NCI-H2196 (cell line): ENCODE measurements around the gene GRIK3.

Source experiments
- DNase-seq: peaks from one replicate; lab custom pipeline; 2025; ENCODE audit not compliant: unreplicated experiment; lab: John Stamatoyannopoulos, UW

Gene GRIK3

DNA sequence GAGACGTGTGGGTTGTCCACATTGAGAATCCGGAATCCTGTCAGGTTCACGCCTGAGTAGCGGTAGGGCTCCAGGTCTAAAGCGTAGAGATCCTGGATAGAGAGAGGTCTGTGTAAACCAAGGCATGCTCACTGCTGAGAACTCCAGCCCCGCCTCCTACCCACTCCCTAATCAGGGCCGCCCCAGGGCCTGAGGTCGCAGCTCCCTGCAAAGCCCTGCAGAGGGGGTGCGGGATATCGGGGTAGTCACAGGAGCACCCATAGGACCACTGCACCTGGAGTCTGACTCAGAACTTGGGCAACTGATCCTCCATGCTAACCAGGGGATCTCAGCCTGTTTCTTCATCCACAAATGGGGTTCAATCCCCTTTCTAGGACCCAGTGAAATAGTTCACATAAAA lies 174.4 kb downstream of the GRIK3 start:
- no peak for DNase-seq

DNA sequence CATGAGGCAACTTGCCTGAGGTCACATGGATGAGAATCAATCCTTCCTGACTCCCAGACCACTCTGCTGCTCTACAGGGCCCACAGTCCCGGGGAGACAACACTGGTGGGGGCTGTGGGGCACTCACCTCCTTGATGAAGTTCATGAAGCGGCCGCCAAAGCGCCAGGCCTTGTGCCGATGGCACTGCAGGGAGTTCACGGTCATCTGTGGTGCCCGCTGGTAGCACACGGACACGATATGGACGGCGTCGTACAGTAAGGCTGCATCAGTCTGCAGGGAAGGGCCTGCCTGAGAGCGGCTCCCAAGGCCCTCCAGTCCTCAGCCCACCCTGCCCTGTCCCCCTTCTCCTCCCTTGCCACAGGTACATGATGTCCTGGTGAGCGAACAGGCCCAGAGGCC lies 175.3 kb downstream of the GRIK3 start:
- no peak for DNase-seq

DNA sequence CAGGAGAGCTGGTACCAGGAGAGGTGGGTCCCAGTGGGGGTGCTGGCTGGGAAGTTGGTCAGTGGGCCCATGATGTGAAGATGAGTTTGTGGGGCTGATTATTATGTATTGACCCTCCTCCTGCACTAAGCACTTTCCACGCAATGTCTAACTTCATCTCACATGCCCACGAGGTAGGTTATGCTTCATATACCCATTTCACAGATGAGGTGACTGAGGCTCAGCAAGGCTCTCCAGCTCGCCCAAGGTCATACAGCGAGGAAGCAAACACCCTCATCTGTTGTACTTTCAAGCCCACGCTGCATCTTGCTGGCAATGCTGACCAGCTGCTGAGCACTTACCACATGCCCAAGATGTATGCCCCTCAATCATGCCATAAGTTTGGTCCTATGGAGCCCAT lies 175.8 kb downstream of the GRIK3 start:
- DNase-seq: no peak

DNA sequence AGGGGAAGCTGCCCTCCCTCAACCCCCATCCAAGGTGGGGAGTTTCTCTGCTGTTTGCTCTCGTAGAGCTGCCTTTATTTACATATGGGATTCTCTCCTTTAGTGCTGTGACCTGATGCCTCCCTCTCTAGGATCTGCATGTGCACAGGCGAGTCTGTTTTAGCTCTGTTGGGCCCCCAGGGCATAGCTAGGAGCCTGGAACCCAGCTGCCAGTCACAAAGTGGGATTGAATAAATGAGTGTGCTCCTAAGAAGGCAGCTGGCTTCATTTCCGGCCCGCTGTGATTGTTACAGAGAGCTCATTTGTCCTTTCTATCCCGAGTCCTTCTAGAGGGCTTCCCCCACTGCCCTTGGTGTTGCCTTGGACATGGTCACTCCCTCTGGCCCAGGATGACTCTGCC lies 176.6 kb downstream of the GRIK3 start:
- DNase-seq: no peak

DNA sequence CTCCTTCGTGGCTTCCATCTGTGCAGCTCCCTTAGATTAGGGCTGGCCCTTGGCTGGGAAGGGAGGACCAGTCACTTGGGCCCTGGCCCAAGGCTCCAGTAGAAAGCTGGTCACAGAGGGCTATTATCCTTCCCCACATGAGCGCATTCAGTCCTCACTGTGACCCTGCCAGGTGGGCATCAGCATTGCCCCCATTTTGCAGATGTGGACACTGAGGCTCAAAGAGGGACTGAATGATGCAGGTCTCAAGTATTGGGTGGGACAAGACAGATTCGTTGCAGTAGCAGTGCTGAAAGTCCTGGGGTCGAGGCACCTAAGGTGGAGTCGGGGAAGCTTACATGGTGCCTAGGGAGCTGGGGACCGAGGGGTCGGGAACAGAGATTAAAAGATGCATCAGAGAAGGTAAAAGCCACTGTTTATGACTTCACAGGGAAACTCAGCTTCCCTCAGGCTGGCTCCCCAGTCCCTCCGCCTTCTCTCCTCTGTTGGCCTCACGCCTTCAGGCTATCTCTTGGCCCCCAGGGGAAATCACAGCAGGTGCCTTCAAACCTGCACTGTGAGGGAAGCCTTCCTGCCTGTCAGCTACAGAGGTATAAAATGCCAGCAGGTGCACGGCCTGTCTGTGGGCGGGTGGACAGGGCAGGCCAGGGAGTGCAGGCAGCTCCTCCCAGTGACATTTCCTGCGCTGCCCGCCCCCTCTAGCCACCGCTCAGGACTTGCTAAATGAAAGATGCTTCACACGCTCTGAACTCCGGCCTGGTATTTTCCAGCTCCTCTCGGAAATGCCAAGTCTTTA lies 178.4 kb downstream of the GRIK3 start:
- DNase-seq: peak; percentile 69

DNA sequence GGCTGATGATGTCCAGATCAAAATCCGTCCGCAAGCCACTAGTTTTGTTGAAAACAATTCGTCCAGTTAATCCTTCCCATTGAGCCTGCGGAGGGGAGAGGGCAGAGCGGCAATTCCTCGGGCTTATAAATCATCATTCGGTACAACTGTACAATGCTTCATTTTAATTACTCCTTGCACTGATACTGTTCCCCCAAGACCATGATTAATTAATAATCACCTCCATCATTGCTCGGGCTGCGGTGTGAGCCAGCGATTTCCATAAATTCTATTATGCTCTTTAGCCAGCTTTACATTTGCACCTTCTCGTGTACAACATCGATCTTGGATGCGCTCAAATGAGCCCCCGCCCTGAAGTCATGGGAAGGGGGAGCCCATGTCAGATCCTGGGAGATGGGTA lies 180.7 kb downstream of the GRIK3 start:
- DNase-seq: no peak

DNA sequence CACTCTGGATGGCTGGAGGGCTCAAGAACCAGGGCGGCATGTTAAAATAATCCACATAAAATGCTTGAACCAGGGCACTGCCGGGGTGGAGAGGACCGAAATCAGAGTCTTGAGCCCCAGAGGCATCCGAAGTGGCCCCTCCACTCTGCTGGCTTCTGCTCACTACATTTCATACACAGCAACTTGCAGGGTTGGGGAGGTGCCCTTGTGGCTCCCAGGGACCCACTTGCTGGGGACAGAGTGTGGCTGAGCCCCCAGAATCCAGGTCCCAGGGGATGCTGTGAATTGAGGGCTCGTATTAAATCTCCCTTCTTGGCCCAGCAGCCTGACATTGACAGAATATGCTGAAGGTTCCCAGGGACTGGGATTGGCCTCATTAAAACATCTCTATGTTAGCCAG lies 181.7 kb downstream of the GRIK3 start:
- DNase-seq: no peak

DNA sequence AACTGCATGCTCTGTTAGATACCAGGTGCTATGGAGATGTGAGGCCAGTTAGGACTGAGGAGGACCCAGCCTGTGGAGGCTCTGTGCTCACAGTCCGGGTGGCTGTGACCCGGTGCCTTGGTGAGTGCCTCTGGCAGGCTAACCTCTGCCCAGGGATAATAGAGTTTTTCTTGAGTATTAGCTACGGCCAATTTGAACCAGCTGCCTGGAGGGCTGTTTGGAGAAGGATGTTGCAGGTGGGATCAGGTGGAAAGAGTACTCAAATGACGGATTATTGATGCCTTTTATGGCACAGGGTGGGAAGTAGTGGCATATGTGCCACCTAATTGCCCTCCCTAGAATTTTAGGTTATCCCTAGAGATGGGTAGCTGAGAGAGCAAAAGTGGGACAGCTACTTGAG lies 182.7 kb downstream of the GRIK3 start:
- DNase-seq: no peak

DNA sequence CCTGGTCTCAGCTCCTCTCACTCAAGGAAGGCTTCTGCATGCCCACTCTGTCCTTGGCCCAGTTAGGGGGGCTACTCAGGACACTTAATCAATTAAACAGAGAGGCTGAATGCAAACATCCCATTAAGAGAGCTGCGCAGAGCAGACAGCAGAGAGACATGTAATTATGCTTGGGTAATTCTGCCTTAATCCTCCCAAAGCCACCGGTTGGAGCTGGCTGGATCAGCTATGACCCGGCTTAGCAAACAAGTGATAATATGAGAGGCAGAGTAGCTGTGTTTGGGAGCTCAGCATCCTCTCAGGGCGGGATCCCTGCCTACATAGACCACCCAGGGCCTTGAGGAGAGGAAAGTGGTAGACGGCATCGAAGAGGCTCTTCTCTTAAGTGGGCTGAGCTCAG lies 183.2 kb downstream of the GRIK3 start:
- no peak for DNase-seq

DNA sequence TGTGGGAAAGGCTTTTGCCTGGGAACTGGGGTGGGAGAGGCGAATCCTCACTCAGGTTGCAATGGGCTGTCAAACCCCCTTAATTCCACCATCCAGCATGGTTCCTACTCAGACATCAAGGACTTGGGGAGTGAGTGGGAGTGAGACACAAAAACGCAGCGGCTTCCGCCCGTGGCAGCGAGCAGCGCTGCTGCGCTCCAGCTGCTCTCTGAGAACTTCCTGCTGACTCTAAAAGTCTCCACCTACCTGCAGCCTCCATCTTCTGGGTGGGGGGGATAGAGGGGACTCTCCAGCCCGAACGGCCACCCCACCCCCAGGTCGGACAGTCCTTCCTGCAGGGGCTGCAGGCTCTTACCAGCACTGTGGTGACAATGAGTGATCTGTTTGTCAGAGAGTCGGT lies 184.4 kb downstream of the GRIK3 start:
- DNase-seq: no peak

DNA sequence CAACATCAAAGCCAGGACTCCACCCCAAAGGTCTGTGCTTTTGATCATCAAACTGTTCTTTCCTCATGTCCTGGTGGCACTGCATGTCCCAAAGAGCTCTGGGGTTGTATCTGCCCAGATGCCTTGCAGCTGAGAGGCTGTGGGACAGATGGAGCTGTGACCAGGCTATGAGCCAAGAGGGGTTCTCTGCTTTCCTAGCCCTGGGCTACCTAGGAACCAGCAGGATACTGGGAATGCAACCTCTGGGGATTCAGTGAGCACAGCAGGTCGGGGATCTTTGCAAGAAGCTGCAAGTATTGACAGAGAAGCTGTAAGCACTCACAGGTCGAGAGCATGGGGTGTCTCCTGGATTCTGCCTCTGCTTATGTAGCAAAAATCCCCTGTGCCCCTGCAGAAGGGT lies 186.6 kb downstream of the GRIK3 start:
- no peak for DNase-seq

DNA sequence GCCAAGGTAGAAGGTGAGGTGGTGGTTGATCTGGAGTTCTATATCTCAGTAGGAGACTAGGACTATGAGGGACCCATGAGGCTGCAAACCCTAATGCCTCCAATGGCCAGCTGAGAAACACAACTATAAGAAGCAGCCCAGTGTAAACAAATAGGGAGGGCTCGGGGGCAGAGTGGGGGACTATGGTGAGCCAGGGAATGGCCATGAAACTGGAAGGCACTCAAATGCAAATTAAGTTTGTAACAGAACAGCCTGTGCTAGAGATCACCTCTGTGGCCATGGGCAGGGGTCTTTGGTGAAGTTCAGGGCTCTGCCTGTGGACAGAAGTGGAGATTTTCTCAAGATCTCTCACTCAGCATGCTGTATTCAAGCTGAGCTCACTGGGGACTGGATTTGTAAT lies 187.1 kb downstream of the GRIK3 start:
- DNase-seq: no peak

DNA sequence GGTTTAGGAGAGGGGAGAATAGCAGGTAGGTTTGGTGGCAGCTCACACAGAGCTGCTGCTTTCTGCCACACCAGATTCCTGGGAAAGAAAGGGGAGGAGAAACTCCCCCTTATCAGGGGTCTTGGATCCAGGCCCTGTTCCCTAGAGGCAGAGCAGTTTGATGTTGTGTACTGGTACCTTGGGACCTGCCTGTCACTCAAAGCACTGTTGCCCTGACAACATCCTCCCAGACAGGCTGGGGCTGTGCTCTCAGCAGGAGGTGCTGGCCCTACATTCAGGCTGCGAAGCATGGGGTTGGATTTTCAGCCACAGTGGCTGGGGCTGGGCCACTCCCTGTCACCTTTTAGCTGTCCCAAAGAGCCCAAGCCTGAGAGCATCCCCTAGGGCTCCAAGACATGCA lies 188.0 kb downstream of the GRIK3 start:
- DNase-seq: no peak

DNA sequence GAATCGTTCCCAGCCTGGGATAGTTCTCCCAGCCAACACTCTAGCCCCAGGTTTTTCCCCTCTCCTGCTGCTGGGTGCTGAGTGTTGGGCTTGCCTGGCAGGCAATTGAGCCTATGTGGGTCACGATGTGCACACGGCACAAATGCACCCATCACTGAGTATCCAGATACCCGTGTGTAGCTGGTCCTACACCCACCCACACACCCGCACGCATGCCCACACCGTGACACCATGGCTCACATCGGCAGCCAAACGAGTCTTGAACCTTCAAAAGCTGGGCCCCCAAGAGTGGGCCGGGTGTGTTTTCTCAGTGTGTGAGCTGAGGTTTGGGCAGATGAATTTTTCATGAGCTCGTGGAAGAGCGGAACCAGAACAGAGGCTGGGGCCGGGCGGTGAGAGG lies 188.5 kb downstream of the GRIK3 start:
- DNase-seq: no peak

DNA sequence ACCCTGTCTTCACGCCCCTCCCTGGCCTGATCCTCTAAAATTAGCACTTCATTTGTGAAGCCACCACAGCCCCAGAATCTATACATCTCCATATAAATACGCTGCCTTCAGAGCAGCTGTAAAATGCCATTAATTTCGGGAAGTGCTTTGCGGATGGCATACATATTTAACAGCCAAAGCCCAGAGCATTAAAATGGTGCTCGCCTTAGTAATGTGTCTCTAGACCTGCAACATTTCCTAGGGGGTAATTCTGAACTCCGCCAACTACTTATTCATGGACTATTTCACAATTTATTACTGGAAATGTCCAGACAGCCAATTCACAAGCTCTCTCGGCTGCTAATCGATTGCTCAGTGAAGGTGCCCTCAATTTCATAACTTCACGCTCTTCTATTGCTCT lies 189.4 kb downstream of the GRIK3 start:
- DNase-seq: no peak

DNA sequence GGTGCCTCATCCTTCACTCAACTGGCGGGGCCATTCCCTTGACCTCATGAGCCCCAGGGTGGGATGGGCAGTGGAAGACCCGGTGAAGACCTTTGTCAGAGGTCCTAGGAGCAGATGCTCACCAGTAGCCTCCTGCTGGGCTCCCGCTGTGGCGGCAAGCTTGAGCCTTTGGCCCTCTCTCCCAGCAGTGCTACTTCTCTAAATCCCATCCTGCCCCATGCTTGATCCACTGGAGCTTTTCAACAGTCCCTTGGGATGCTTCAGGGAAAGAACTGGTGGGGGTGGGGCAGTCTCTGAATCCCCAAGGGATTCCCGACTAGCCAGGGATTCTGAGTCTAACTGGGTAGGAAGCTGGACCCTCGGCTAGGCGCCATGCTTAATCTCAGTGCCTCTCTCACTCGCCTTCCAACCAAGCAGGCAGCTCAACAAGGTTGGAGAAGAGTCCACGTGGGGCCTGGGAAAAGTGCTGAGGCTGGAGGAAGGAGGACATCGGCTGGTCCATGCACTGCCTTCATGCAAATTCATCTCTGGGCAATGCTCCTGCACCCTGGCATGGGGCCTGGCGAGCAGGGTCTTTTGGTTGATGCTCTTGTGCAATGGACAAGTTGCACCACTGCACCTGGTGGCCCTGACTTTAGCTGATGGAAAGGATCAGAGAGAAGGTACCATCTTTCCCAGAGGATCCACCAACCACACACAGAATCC lies 190.3 kb downstream of the GRIK3 start:
- no peak for DNase-seq

DNA sequence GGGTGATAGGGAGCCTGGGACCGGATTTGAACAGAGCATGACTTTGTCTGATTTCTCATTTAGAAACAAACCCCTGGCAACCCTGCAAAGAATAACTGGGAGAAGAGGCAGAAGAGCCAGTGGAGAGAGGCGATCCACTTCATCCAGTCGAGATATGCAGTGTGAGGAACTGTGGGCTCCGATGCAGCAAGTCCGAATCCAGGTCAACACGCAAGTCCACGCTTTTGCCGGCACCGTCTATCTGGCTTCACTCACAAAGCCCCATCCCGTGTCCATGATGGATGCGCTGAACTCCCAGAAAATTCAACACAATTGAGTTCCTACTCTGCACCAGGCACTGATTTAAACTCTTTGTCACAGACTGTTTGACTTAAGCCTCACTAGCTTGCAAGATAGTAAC lies 191.3 kb downstream of the GRIK3 start:
- no peak for DNase-seq

DNA sequence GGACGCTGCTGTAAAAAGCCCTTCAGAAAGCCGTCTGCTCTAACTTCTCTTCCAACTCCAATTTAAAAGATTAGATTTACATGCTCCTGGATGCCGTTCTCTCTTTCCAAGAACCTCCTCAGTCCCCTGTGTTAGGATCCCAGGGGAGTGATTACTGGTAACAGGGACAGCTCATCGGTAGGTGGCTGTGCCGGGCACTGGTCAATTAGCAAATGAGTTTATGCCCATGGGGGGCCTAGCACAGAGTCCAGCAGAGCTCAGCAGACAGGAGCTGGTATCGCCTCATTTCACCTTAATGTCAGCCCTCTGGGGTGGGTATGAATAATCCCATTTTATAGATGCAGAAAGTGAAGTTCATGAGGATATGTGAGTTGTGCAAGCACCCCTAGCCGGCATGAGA lies 191.9 kb downstream of the GRIK3 start:
- no peak for DNase-seq

DNA sequence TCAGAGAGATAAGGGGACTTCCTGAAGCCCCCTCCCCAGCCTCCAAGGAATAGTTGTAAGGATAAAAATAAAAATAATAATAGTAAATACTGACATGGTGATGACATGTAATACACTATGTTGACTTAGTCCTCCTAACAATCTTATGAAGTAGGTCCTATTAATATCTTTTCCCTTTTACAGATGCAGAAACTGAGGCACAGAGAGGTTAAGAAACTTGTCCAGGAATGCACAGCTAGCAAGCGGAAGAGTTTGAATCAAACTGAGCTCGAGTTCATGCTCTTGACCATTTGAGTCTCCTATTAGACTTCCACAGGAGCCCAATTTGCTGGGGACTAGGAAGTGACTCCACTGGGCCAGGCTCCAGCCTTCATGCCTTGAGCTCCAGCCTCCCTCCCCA lies 194.8 kb downstream of the GRIK3 start:
- DNase-seq: no peak

DNA sequence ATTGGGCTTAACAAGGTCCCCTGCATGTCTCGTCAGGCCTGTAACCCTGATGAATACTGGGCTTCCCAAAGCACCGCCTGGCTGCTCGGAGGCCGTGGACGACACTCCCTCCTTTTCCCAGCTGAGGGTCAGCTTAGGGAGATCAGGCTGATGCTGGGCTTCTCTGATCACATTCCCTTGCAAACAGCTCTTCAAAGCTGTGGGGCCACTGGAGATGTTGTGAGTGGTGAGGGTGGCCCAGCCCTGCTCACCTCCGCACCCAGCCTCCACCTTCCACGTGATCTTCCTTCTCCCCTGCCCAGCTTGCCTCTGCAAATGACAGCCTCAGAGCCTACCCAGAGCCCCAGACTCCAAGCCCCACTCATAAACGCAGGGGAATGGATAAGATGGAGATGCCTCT lies 195.4 kb downstream of the GRIK3 start:
- DNase-seq: no peak

DNA sequence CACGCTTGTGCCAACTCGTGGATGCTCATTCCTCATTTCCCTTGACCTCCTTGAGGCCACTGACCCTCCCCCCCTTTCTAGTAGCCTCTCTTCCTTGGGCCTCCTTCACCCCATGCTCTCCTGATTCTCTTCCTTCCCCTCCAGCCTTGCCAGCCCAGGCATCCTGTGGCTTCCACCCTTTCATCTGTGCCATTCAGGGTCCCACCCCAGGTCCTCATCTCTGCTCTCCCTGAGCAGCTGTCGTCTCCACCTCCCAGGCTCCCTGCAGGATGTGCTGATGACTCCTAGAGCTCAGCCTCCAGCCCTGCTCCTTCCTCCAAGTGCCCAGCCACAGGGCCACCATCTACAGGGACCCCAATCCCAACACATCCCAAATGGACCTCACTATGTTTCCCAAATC lies 197.4 kb downstream of the GRIK3 start:
- no peak for DNase-seq

DNA sequence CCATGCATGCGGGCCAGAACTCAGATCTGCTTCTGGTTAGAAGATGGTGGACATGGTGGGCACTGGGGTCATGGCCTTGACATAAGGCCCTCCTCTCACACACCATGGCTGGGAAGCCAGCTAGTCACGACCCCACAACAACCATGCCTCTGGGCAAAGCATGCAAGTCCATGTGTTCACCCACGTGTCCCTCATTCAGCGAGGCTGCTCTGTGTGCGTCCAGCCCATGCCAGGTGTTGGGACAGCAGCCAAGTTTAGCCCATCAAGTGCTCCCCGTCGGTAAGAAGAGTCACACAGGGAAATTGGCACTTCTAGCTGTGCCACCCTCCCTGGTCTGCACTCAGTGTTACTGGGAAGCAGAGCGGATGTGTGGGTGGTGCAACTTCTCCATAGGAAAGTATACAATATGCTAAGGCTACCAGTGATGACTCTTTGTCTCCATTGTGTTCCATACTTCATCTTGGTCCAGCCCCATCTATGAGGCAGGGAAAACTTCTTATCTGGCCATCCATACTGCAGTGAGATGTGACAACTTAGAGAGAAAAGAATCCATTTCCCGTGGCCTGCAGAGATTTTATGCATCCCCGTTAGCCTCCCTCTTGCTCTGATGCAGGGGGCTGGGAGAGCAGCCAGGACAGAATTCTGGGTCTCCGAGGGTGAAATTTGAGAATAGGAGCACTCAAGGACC lies 198.0 kb downstream of the GRIK3 start:
- DNase-seq: peak; percentile 88
